Measurements from ENCODE around the gene DTYMK.
A peak's percentile ranks its signal among the peaks of the same experiment; 100 is the strongest.

Gene DTYMK

GRCh38 chr2:241703032-241703604 lies 16.5 kb upstream of the DTYMK start:
- no peak for DNase-seq

- peak; percentile 53 for DNase-seq
Measured at GRCh38 chr2:241702155-241703031, 15.8 kb upstream of the DTYMK start.

- DNase-seq, result peak; percentile 81
Measured at GRCh38 chr2:241701399-241702154, 15.0 kb upstream of the DTYMK start, which contains the start of gene ING5. TSS of gene ING5 (plus strand) at chr2:241702039. CDS start at chr2:241702066, 27 bp downstream.

GRCh38 chr2:241701149-241701398 lies 14.5 kb upstream of the DTYMK start:
- DNase-seq, result no peak

GRCh38 chr2:241695651-241696050 lies 9.0 kb upstream of the DTYMK start:
- no peak for DNase-seq

- no peak for DNase-seq
Measured at GRCh38 chr2:241692448-241692847, 5.8 kb upstream of the DTYMK start.

GRCh38 chr2:241690202-241690717 lies 3.6 kb upstream of the DTYMK start:
- no peak for DNase-seq

- no peak for DNase-seq
Measured at GRCh38 chr2:241689306-241689705, 2.7 kb upstream of the DTYMK start.

GRCh38 chr2:241686324-241686649 lies 328 bp downstream of the DTYMK start:
- DNase-seq, result no peak

- DNase-seq, result no peak
Measured at GRCh38 chr2:241680827-241681599, 5.6 kb downstream of the DTYMK start.

- no peak for DNase-seq
Measured at GRCh38 chr2:241680044-241680443, 6.6 kb downstream of the DTYMK start.

GRCh38 chr2:241678784-241679540 lies 7.7 kb downstream of the DTYMK start:
- DNase-seq, result no peak

- no peak for DNase-seq
Measured at GRCh38 chr2:241678307-241678706, 8.3 kb downstream of the DTYMK start.

GRCh38 chr2:241677392-241677791 lies 9.2 kb downstream of the DTYMK start:
- no peak for DNase-seq

- no peak for DNase-seq
Measured at GRCh38 chr2:241676665-241677064, 9.9 kb downstream of the DTYMK start.

- DNase-seq, result no peak
Measured at GRCh38 chr2:241675885-241676284, 10.7 kb downstream of the DTYMK start.

GRCh38 chr2:241673797-241674725 lies 12.6 kb downstream of the DTYMK start:
- DNase-seq, result no peak

- no peak for DNase-seq
Measured at GRCh38 chr2:241673189-241673663, 13.4 kb downstream of the DTYMK start.

- DNase-seq, result no peak
Measured at GRCh38 chr2:241672243-241673188, 14.1 kb downstream of the DTYMK start.
